ENCODE results near the gene WASF3. TPM values are rescaled to one million over a fixed set of nuclear protein-coding genes. Genes with fewer than 3 reads are reported as not detected.

Gene WASF3
- total and polyA plus RNA-seq, 4 donors, result 4.9 to 14.4 (median 8.3) TPM

GRCh38 chr13:26694609-26695359 is 137.3 kb downstream of the WASF3 start:
- Histone ChIP-seq H3K27me3 (ENCODE audit: control insufficient read depth in 3 of 3, insufficient read depth in 3 of 3, low read length in 2 of 3) (no peaks in the 10 kb centered on the region), H3K4me1 (ENCODE audit: control insufficient read depth in 5 of 5, insufficient read depth in 5 of 5, low read length in 5 of 5) (peaks cover 0 to 5% (median 0%) of the 10 kb centered on the region in 5 donors), H3K36me3 (ENCODE audit: control insufficient read depth in 4 of 4, insufficient read depth in 4 of 4, low read length in 4 of 4) (peaks cover 0 to 4% (median 0%) of the 10 kb centered on the region in 4 donors), H3K9me3 (ENCODE audit: control insufficient read depth in 4 of 4, insufficient read depth in 3 of 4, low read length in 3 of 4) (peaks cover 0 to 6% (median 3%) of the 10 kb centered on the region in 4 donors), H3K4me3 (no peak overlapping the region), H3K9ac (ENCODE audit: insufficient read depth in 1 of 2, low read length in 2 of 2) (no peak overlapping the region), H3K27ac (ENCODE audit: low read depth in 1 of 2, low read length in 1 of 2) (no peak overlapping the region)
- no peak for ATAC-seq (ENCODE audit: insufficient read depth, low FRiP score)
- no peak for DNase-seq
- 87% methylated on average over 19 of the region's 19 CpGs for WGBS, 2 donors
- TF ChIP-seq CTCF (IDR thresholded peaks at IDR 0.05; ENCODE audit: control extremely low read depth, extremely low read depth), result no peak

- Histone ChIP-seq H3K27ac (ENCODE audit: low read depth in 1 of 2, low read length in 1 of 2) (no peak overlapping the region), H3K27me3 (ENCODE audit: control insufficient read depth in 3 of 3, insufficient read depth in 3 of 3, low read length in 2 of 3) (no peaks in the 10 kb centered on the region), H3K4me1 (ENCODE audit: control insufficient read depth in 5 of 5, insufficient read depth in 5 of 5, low read length in 5 of 5) (peaks cover 0 to 5% (median 0%) of the 10 kb centered on the region in 5 donors), H3K9ac (ENCODE audit: insufficient read depth in 1 of 2, low read length in 2 of 2) (no peak overlapping the region), H3K9me3 (ENCODE audit: control insufficient read depth in 4 of 4, insufficient read depth in 3 of 4, low read length in 3 of 4) (peaks cover 0 to 6% (median 2%) of the 10 kb centered on the region in 4 donors), H3K4me3 (no peak overlapping the region), H3K36me3 (ENCODE audit: control insufficient read depth in 4 of 4, insufficient read depth in 4 of 4, low read length in 4 of 4) (no peaks in the 10 kb centered on the region)
- 76 to 83% methylated on average over 9 of the region's 9 CpGs for WGBS, 2 donors
- TF ChIP-seq CTCF (IDR thresholded peaks at IDR 0.05; ENCODE audit: control extremely low read depth, extremely low read depth), result no peak
- DNase-seq (no peak), ATAC-seq (ENCODE audit: insufficient read depth, low FRiP score) (no peak)
These were observed 137.8 kb downstream of the WASF3 start for GRCh38 chr13:26695360-26695705.

GRCh38 chr13:26695891-26696311 is 138.4 kb downstream of the WASF3 start:
- peaks cover 0 to 2% (median under 1%) of the 10 kb centered on the region in 4 donors for H3K9me3 ChIP-seq (ENCODE audit: control insufficient read depth in 4 of 4, insufficient read depth in 3 of 4, low read length in 3 of 4)
- DNase-seq, result no peak
- H3K9ac ChIP-seq (ENCODE audit: insufficient read depth in 1 of 2, low read length in 2 of 2), result no peak overlapping the region
- H3K27ac ChIP-seq (ENCODE audit: low read depth in 1 of 2, low read length in 1 of 2), result no peak overlapping the region
- TF ChIP-seq CTCF (IDR thresholded peaks at IDR 0.05; ENCODE audit: control extremely low read depth, extremely low read depth), result no peak
- no peak for ATAC-seq (ENCODE audit: insufficient read depth, low FRiP score)
- no peaks in the 10 kb centered on the region for H3K36me3 ChIP-seq (ENCODE audit: control insufficient read depth in 4 of 4, insufficient read depth in 4 of 4, low read length in 4 of 4)
- WGBS, 2 donors, result 55 to 70% methylated on average over 15 of the region's 15 CpGs
- H3K27me3 ChIP-seq (ENCODE audit: control insufficient read depth in 3 of 3, insufficient read depth in 3 of 3, low read length in 2 of 3), result no peaks in the 10 kb centered on the region
- H3K4me3 ChIP-seq, result no peak overlapping the region
- peaks cover 0 to 5% (median 0%) of the 10 kb centered on the region in 5 donors for H3K4me1 ChIP-seq (ENCODE audit: control insufficient read depth in 5 of 5, insufficient read depth in 5 of 5, low read length in 5 of 5)

Measured in lung (tissue), 12 donors.